ENCODE measurements around the gene AKAP5.

The AKAP5 gene

GRCh38 chr14:64461221-64461620, 4.1 kb upstream of the AKAP5 start:
- DNase-seq (ENCODE audit: low read depth): no peak

- DNase-seq (ENCODE audit: low read depth): no peak
Observed at GRCh38 chr14:64463195-64463594, 2.1 kb upstream of the AKAP5 start.

GRCh38 chr14:64463873-64464272, 1.4 kb upstream of the AKAP5 start:
- no peak for DNase-seq (ENCODE audit: low read depth)

- DNase-seq (ENCODE audit: low read depth): no peak
Observed at GRCh38 chr14:64464651-64465050, 648 bp upstream of the AKAP5 start.

- no peak for DNase-seq (ENCODE audit: low read depth)
Observed at GRCh38 chr14:64465831-64466554, 694 bp downstream of the AKAP5 start.

- DNase-seq (ENCODE audit: low read depth): no peak
Observed at GRCh38 chr14:64467101-64467500, 1.8 kb downstream of the AKAP5 start.

GRCh38 chr14:64467566-64467965, 2.3 kb downstream of the AKAP5 start:
- DNase-seq (ENCODE audit: low read depth): no peak

GRCh38 chr14:64468451-64468850, 3.2 kb downstream of the AKAP5 start:
- DNase-seq (ENCODE audit: low read depth): no peak

GRCh38 chr14:64474041-64474440, 8.7 kb downstream of the AKAP5 start:
- no peak for DNase-seq (ENCODE audit: low read depth)

- DNase-seq (ENCODE audit: low read depth): no peak
Observed at GRCh38 chr14:64474698-64475097, 9.4 kb downstream of the AKAP5 start.

- no peak for DNase-seq (ENCODE audit: low read depth)
Observed at GRCh38 chr14:64475585-64476273, 10.4 kb downstream of the AKAP5 start.

GRCh38 chr14:64476438-64476837, 11.1 kb downstream of the AKAP5 start:
- no peak for DNase-seq (ENCODE audit: low read depth)

- DNase-seq (ENCODE audit: low read depth): no peak
Observed at GRCh38 chr14:64478634-64479250, 13.4 kb downstream of the AKAP5 start.

GRCh38 chr14:64488590-64489099, 23.3 kb downstream of the AKAP5 start:
- no peak for DNase-seq (ENCODE audit: low read depth)

GRCh38 chr14:64491637-64492036, 26.3 kb downstream of the AKAP5 start:
- DNase-seq (ENCODE audit: low read depth): no peak

GRCh38 chr14:64493455-64493854, 28.2 kb downstream of the AKAP5 start:
- DNase-seq (ENCODE audit: low read depth): no peak

- no peak for DNase-seq (ENCODE audit: low read depth)
Observed at GRCh38 chr14:64495252-64495651, 30.0 kb downstream of the AKAP5 start.

GRCh38 chr14:64496764-64497163, 31.5 kb downstream of the AKAP5 start:
- no peak for DNase-seq (ENCODE audit: low read depth)

- no peak for DNase-seq (ENCODE audit: low read depth)
Observed at GRCh38 chr14:64500088-64500487, 34.8 kb downstream of the AKAP5 start.

- no peak for DNase-seq (ENCODE audit: low read depth)
Observed at GRCh38 chr14:64501411-64502171, 36.3 kb downstream of the AKAP5 start.

GRCh38 chr14:64502456-64502855, 37.2 kb downstream of the AKAP5 start:
- DNase-seq (ENCODE audit: low read depth): no peak

GRCh38 chr14:64502887-64503433, 37.7 kb downstream of the AKAP5 start:
- no peak for DNase-seq (ENCODE audit: low read depth)
